Stimulated activated naive CD8-positive, alpha-beta T cell treated with anti-CD3 and anti-CD28 coated beads, Interleukin-15, amount 100 ng/mL, for 72 hours (primary cell): ENCODE data around the gene SAMD10.
"Not testable (repeated sequence)": the region's sequence is repeated elsewhere in the genome, so short reads cannot be mapped to it uniquely, and the experiment has no call there.

Experiments
- ATAC-seq: fragments of 150-1000 bp; cut with Tn5 transposase; 2 replicates; pipeline ENCODE4 v1.10.0; 2021; ENCODE audit warnings: mild to moderate bottlenecking, moderate library complexity
- DNase-seq, 2 donors: peaks; one replicate each; pipeline ENCODE4 v3.0.0; 2021 to 2022
- H3K27ac Mint-ChIP-seq, 2 donors: one replicate each; pipeline ENCODE4 v1.8.0; 2022; ENCODE audit warnings: mild to moderate bottlenecking in 2 of 2, mixed read lengths in 2 of 2, moderate library complexity in 2 of 2
- H3K27me3 Mint-ChIP-seq: one replicate; pipeline ENCODE4 v1.8.0; 2022; ENCODE audit warnings: mixed read lengths
- H3K4me1 Mint-ChIP-seq: one replicate; pipeline ENCODE4 v1.8.0; 2022; ENCODE audit warnings: mild to moderate bottlenecking, mixed read lengths
- H3K4me3 Mint-ChIP-seq, 2 donors: one replicate each; pipeline ENCODE4 v1.8.0; 2022; ENCODE audit warnings: mild to moderate bottlenecking in 2 of 2, mixed read lengths in 2 of 2, moderate library complexity in 1 of 2
- H3K9me3 Mint-ChIP-seq, 2 donors: one replicate each; pipeline ENCODE4 v1.8.0; 2022; ENCODE audit warnings: mixed read lengths in 2 of 2

The SAMD10 gene

DNA sequence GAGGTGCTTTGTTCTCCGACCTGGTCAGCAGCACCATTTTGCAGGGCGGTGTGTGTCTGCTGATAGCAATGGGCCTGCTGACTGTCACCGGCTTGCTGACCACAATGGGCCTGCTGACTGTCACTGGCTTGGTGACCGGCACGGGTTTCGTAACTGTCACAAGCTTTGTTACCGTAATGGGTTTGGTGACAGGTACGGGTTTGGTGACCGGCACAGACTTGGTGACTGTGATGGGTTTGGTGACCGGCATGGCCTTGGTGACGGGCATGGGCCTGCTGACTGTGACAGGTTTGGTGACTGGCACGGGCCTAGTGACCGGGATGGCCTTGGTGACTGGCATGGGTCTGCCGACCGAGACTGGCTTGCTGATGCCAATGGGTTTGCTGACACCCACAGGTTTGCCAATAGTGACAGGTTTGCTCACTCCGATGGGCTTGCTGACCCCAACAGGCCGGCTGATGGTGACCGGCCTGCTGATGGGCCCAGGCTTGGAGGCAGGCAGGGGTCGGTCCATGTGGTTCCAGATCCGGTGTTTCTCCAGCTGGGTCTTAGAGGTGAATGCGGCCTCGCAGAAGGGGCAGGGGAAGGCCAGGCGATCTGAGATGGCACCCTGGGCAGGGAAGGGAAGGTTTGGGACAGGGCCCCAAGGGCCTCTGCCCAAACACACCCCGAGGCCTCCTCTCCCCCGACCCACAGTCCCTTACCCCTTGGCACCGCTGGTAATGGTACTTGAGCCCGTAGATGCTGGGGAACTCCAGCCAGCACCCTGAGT is 13.1 kb downstream of the SAMD10 start:
- H3K27me3 Mint-ChIP-seq: peaks cover 12% of the 10 kb centered on the region
- H3K4me1 Mint-ChIP-seq: peaks cover 17% of the 10 kb centered on the region
- peak overlapping the region in 1 of 2 donors; percentile 91 for H3K27ac Mint-ChIP-seq
- no peak for ATAC-seq
- H3K9me3 Mint-ChIP-seq: peaks cover 0 to 6% of the 10 kb centered on the region in 2 donors
- no peak overlapping the region for H3K4me3 Mint-ChIP-seq
- no peak for DNase-seq

DNA sequence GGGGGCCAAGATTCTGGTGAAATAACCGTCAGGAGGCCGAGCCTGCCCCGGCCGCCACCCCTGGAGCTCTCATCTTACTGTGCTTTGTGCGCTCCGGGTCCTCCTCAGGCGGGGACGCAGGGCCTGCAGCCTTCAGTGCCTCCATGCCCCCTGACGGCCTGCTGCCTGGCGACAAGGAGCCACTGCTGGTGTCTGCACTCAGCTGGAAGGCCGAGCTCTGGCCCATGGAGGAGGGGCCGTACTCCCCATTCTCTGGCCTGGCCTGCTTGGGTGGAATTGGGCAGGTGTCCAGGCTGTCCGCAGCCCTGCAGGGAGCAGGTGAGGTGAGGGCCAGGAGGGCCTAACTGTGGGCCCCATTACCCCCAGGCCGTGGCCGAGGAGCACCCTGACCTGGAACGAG is 15.0 kb downstream of the SAMD10 start:
- peaks cover 11% of the 10 kb centered on the region for H3K4me1 Mint-ChIP-seq
- peaks cover 0 to 6% of the 10 kb centered on the region in 2 donors for H3K9me3 Mint-ChIP-seq
- no peak overlapping the region for H3K27ac Mint-ChIP-seq
- no peaks in the 10 kb centered on the region for H3K27me3 Mint-ChIP-seq
- no peak for DNase-seq
- H3K4me3 Mint-ChIP-seq: no peak overlapping the region
- no peak for ATAC-seq

DNA sequence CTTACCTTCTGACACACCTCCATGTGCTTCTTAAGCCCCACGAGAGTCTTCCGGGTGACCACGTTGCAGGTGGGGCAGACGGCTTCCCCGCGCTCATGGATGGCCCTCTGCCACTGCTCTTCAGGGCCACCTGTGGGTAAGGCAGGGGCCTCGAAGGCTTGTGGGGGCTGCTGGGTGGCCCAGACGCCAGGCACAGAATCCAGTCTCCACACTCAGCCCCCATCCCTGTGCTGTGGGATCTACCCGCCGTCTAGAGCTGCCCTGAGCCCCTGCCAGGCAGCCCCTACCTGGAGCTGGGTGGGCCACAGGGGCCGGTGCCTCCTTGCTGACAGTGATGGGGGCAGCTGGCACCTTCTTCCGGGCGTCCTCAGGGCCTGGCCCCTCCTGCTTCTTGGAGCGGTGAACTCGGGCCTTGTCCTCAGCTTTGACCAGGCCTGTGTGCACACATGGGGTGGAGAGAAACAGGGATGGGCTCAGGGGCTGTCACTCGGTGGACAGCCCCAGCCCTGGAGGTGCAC is 15.6 kb downstream of the SAMD10 start:
- Mint-ChIP-seq H3K4me3 (no peak overlapping the region), H3K27ac (no peak overlapping the region), H3K4me1 (peaks cover 14% of the 10 kb centered on the region), H3K27me3 (no peaks in the 10 kb centered on the region), H3K9me3 (peaks cover 0 to 6% of the 10 kb centered on the region in 2 donors)
- no peak for ATAC-seq
- DNase-seq: no peak

DNA sequence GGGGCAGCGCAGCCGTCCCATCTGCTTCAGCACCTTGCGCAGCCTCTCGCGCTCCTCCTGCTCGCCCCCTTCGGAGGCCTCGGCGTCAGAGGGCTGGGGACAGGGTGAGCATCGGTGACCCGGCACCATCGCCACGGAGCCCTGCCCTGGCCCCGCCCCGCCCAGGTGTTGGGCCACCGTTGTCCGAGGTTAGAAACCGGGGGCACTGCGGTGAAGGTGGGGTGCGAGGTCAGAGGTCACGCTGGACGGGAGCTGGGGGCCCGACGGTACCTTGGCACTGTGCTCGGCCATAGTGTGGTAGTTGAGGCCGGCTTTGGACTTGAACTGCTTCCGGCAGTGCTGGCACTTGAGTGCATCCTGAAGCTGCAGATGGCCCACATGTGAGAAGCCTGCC is 16.1 kb downstream of the SAMD10 start:
- Mint-ChIP-seq H3K27ac (no peak overlapping the region), H3K27me3 (no peaks in the 10 kb centered on the region), H3K9me3 (peaks cover 0 to 6% of the 10 kb centered on the region in 2 donors), H3K4me1 (peaks cover 14% of the 10 kb centered on the region), H3K4me3 (no peak overlapping the region)
- DNase-seq: no peak
- peak; percentile 15 for ATAC-seq

GRCh38 chr20:63962426-63963347 is 16.8 kb downstream of the SAMD10 start:
- Mint-ChIP-seq H3K4me1 (peaks cover 17% of the 10 kb centered on the region), H3K9me3 (peaks cover 0 to 6% of the 10 kb centered on the region in 2 donors), H3K4me3 (no peak overlapping the region), H3K27ac (no peak overlapping the region), H3K27me3 (no peaks in the 10 kb centered on the region)
- ATAC-seq (peak; percentile 21), DNase-seq (no peak)

- DNase-seq: no peak
- Mint-ChIP-seq H3K27me3 (no peaks in the 10 kb centered on the region), H3K4me3 (no peak overlapping the region), H3K4me1 (peaks cover 25% of the 10 kb centered on the region), H3K27ac (no peak overlapping the region), H3K9me3 (peaks cover 0 to 6% of the 10 kb centered on the region in 2 donors)
- ATAC-seq: no peak
Measured at GRCh38 chr20:63961664-63962425, 17.6 kb downstream of the SAMD10 start.

DNA sequence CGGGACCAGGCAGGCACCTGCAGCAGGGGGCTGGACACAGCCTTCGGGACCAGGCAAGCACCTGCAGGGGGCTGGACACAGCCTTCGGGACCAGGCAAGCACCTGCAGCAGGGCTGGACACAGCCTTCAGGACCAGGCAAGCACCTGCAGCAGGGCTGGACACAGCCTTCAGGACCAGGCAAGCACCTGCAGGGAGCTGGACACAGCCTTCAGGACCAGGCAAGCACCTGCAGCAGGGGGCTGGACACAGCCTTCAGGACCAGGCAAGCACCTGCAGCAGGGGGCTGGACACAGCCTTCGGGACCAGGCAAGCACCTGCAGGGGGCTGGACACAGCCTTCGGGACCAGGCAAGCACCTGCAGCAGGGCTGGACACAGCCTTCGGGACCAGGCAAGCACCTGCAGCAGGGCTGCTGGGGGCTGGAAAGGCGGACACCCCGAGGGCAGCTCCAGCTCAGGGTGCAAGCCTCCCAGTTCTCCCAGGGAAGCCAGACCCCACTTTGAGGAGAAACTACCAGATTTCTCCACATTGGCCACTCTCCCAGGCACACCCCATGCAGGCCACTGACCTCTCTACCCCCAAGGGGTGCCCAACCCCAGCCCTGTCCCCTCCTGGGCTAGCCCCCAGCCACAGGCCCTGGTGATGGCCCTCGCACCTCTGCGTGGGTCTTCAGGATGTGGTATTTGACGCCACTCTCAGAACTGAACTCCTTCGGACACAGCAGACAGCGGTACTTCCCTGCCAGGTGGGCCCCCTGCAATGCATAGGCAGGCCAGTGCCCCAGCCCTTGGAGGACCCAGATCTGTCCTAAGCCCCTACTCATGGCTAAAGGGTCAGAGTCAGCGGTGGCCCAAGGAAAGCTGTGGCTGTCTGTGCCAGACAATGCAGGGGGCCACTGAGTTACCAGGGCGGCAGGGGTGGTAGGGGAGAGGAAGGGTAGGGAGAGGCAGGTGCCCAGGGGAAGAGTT is 18.5 kb downstream of the SAMD10 start:
- not testable (repeated sequence) for H3K4me3 Mint-ChIP-seq, H3K27ac Mint-ChIP-seq, H3K9me3 Mint-ChIP-seq, H3K27me3 Mint-ChIP-seq, DNase-seq, ATAC-seq
- H3K4me1 Mint-ChIP-seq: peaks cover 25% of the 10 kb centered on the region

GRCh38 chr20:63959699-63960075 is 19.8 kb downstream of the SAMD10 start:
- no peak for ATAC-seq
- Mint-ChIP-seq H3K9me3 (no peaks in the 10 kb centered on the region), H3K27me3 (no peaks in the 10 kb centered on the region), H3K4me1 (peaks cover 33% of the 10 kb centered on the region), H3K27ac (peak overlapping the region in 1 of 2 donors; percentile 27), H3K4me3 (no peak overlapping the region)
- no peak for DNase-seq

DNA sequence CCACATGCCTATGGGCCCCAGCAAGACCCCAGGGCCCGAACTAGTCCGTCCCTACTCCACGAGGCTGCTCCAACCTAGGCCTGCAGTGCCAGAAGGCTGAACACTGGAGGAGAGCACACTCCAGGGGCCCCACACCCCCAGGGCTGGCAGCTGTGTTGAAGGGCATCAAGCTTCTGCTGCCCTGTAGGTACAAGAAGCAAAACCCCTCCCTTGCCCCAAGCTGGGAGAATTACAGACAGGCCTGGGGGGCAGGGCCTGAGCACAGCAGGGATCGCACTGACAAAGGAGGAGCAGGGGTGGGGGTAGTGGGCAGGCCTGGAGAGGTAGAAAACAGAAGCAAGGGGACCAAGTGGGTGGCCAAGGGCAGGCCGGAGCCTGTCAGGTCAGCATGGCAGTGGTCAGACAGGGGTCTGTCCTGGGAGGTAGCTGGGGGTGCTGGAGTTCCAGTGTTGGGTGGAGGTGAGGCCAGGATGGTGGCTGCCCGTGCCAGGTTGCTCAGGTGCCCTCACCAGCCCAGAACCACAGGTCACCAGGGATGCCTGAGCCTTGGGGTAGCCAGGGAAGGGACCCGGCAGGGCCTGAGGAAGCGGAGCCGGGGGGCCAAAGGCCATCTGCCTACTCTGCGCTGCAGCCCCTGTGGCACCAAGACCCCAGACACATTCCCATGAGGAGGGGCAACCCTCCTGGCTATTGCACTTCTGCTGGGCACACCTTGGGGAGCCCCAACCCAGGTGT is 20.3 kb downstream of the SAMD10 start:
- Mint-ChIP-seq H3K4me3 (peak overlapping the region in 1 of 2 donors; percentile 55), H3K27ac (peak overlapping the region in 1 of 2 donors; percentile 96), H3K9me3 (no peaks in the 10 kb centered on the region)

GRCh38 chr20:63958471-63958870 is 21.0 kb downstream of the SAMD10 start:
- H3K4me1 Mint-ChIP-seq: peaks cover 45% of the 10 kb centered on the region
- peak overlapping the region in 1 of 2 donors; percentile 55 for H3K4me3 Mint-ChIP-seq
- H3K9me3 Mint-ChIP-seq: no peaks in the 10 kb centered on the region
- no peaks in the 10 kb centered on the region for H3K27me3 Mint-ChIP-seq
- H3K27ac Mint-ChIP-seq: no peak overlapping the region
- ATAC-seq: no peak
- DNase-seq: no peak

More for the DNA sequence above, 20.3 kb downstream of the SAMD10 start:
- H3K27me3 Mint-ChIP-seq: no peaks in the 10 kb centered on the region
- peaks cover 39% of the 10 kb centered on the region for H3K4me1 Mint-ChIP-seq
- ATAC-seq (no peak), DNase-seq (no peak)

DNA sequence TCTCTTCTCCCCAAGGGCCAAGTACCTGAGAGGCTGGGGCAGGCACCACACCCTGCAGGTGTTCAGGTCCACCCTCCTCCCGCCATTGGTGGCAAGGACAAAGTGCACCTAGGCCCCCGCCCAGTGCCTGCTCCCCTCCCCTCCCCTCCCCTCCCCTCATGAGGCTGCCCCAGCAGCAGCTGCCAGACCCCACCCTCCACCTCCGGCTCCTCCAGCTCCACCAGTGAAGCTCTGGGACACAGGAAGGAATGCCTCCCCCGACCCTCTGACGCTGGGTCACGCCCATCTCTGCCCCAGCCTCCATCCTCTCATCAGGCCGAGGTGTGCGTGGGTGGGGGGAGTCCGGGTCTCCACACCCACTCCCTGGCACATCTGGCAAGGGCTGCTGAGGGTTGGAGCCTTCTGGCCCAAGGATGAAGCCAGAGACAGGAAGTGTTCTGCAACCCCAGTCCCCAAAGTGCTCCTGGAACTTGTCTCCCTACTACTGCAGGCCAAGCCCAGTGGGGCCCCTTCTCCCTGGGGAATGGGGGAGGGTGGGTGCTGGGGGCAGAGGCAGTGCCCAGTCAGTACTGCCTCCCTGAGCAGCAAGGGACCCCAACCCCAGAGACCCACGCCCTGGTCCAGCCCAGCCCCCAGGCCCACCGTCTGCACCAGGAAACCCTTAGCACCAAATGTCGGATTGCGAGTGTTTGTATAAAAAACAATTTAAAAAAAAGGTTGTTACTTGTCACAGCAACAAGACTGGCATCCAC is 21.6 kb downstream of the SAMD10 start:
- Mint-ChIP-seq H3K27me3 (no peaks in the 10 kb centered on the region), H3K9me3 (no peaks in the 10 kb centered on the region), H3K27ac (peak overlapping the region in 1 of 2 donors; percentile 85), H3K4me1 (peaks cover 51% of the 10 kb centered on the region), H3K4me3 (peak overlapping the region; percentile 78 to 90)
- peak; percentile 38 to 52 for DNase-seq
- no peak for ATAC-seq

DNA sequence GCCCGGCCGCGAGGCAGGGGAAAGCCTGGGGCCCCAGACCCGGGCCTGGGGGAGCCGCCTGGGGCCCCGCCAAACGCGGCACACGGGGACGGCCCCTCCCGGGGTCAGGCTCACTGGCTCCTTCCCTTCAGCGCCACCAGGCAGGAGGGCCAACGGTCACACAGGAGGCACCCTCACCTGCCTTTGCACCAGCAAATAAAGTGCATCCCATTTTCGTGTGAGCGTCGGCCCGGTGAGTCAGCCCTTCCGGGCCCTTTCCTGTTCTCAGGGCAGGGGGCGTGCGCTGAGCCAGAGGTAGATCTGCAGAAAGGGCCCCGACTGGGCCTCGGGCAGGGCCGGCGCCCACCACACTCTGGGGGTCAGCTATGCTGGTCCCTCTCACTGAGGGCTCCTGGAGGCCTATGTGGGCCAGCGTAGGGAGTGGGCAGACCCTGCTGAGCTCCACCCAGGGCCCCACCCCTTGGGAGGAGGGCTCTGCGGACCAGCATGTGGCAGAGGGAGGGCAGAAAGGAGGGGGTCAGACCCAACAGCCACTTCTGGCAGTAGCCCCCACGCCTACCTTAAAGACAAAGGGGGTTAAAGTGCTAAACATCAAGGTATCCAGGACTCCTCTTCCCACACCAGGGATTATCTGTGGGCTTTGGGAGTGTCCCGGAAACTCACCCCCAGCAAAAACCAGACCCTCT is 22.3 kb downstream of the SAMD10 start:
- DNase-seq (peak; percentile 75 to 82), ATAC-seq (peak; percentile 65)
- Mint-ChIP-seq H3K4me3 (peak overlapping the region; percentile 78 to 90), H3K27ac (peak overlapping the region; percentile 90 to 96), H3K9me3 (no peaks in the 10 kb centered on the region), H3K27me3 (no peaks in the 10 kb centered on the region), H3K4me1 (peaks cover 58% of the 10 kb centered on the region)

- Mint-ChIP-seq H3K27me3 (no peaks in the 10 kb centered on the region), H3K4me3 (peak overlapping the region; percentile 78 to 90), H3K9me3 (no peaks in the 10 kb centered on the region), H3K27ac (peak overlapping the region; percentile 50 to 96), H3K4me1 (peaks cover 63% of the 10 kb centered on the region)
- no peak for DNase-seq
- ATAC-seq: no peak
Measured at GRCh38 chr20:63956664-63957003, 22.8 kb downstream of the SAMD10 start.
